WTC11 (cell line): ENCODE results near the gene ATP2A3. TPM values are rescaled to one million over a fixed set of nuclear protein-coding genes. Genes with fewer than 3 reads are reported as not detected.

Experiments used
- ATAC-seq: fragments of 200-7000 bp; cut with Tn5 transposase; 2 replicates; pipeline ENCODE4 v1.10.0; 2021; ENCODE audit warnings: mild to moderate bottlenecking, moderate library complexity
- CTCF ChIA-PET: fragments of 300-600 bp; sonication (Branson Sonifier 250); formaldehyde crosslinking; loops from one replicate; lab custom pipeline; 2021; ENCODE audit warnings: antibody characterized with exemption; lab: Charles Lee
- POLR2A ChIA-PET: fragments of 350-600 bp; sonication (Branson Sonifier 250); formaldehyde crosslinking; loops from one replicate; lab custom pipeline; 2021; ENCODE audit warnings: antibody characterized with exemption; lab: Charles Lee
- DNase-seq: peaks from one replicate; pipeline ENCODE4 v3.0.0; 2021; ENCODE audit warnings: low spot score
- H3K27ac Mint-ChIP-seq: 2 replicates; pipeline ENCODE4 v1.8.0; 2021; ENCODE audit warnings: mixed read lengths
- H3K27me3 Mint-ChIP-seq: 2 replicates; pipeline ENCODE4 v1.8.0; 2021; ENCODE audit warnings: low read depth, mild to moderate bottlenecking, moderate library complexity, mixed read lengths
- H3K36me3 Mint-ChIP-seq: 2 replicates; pipeline ENCODE4 v1.8.0; 2021; ENCODE audit warnings: mixed read lengths
- H3K4me1 Mint-ChIP-seq: 2 replicates; pipeline ENCODE4 v1.8.0; 2022; ENCODE audit warnings: mixed read lengths
- H3K4me3 Mint-ChIP-seq: 2 replicates; pipeline ENCODE4 v1.8.0; 2021; ENCODE audit warnings: mild to moderate bottlenecking, moderate library complexity, mixed read lengths
- H3K9me3 Mint-ChIP-seq: 2 replicates; pipeline ENCODE4 v1.8.0; 2021; ENCODE audit warnings: mixed read lengths
- CDX4 ChIP-seq: fragments of 250-450 bp; sonication (Bioruptor Pico); IDR thresholded peaks from 2 replicates; pipeline ENCODE4 v1.9.0; 2021; ENCODE audit warnings: moderate library complexity, mild to moderate bottlenecking, inconsistent platforms, borderline replicate concordance
- ELF4 ChIP-seq: sonication (generic); formaldehyde crosslinking; IDR thresholded peaks from 2 replicates; pipeline ENCODE4 v1.8.1; 2022; ENCODE audit warnings: low read depth, mild to moderate bottlenecking, moderate library complexity, missing genetic modification reagents
- EMX1 ChIP-seq: fragments of 250-450 bp; sonication (Bioruptor Pico); IDR thresholded peaks from 2 replicates; pipeline ENCODE4 v1.8.0; 2021; ENCODE audit warnings: mild to moderate bottlenecking
- GABPB1 ChIP-seq: sonication (generic); formaldehyde crosslinking; IDR thresholded peaks from 2 replicates; pipeline ENCODE4 v1.8.1; 2023; ENCODE audit warnings: mild to moderate bottlenecking, missing genetic modification reagents
- GRHL2 ChIP-seq: fragments of 250-450 bp; sonication (Bioruptor Pico); IDR thresholded peaks from 2 replicates; pipeline ENCODE4 v1.8.0; 2022; ENCODE audit warnings: mild to moderate bottlenecking, moderate library complexity; ENCODE audit not compliant: insufficient replicate concordance, severe bottlenecking
- HMGA2 ChIP-seq: fragments of 250-450 bp; sonication (Bioruptor Pico); IDR thresholded peaks from 2 replicates; pipeline ENCODE4 v1.4.0; 2021; ENCODE audit warnings: mild to moderate bottlenecking, moderate library complexity
- KAT7 ChIP-seq: sonication (generic); formaldehyde crosslinking; IDR thresholded peaks from 2 replicates; pipeline ENCODE4 v1.8.1; 2023; ENCODE audit warnings: missing genetic modification reagents, mild to moderate bottlenecking, borderline replicate concordance
- MYBL2 ChIP-seq: sonication (generic); formaldehyde crosslinking; IDR thresholded peaks from 2 replicates; pipeline ENCODE4 v1.8.1; 2023; ENCODE audit warnings: mild to moderate bottlenecking, moderate library complexity, missing genetic modification reagents
- SP1 ChIP-seq: sonication (generic); formaldehyde crosslinking; conservative IDR thresholded peaks from 2 replicates; pipeline ENCODE4 v1.8.1; 2022; ENCODE audit warnings: missing genetic modification reagents
- STAT6 ChIP-seq: sonication (generic); formaldehyde crosslinking; conservative IDR thresholded peaks from 2 replicates; pipeline ENCODE4 v1.8.1; 2023; ENCODE audit warnings: mild to moderate bottlenecking, low read depth, missing genetic modification reagents, moderate library complexity
- ZBTB43 ChIP-seq: sonication (generic); formaldehyde crosslinking; IDR thresholded peaks from 2 replicates; pipeline ENCODE4 v1.8.1; 2023; ENCODE audit warnings: mild to moderate bottlenecking, missing genetic modification reagents
- ZNF121 ChIP-seq: sonication (generic); formaldehyde crosslinking; IDR thresholded peaks from 2 replicates; pipeline ENCODE4 v1.8.0; 2023; ENCODE audit warnings: missing genetic modification reagents
- ZNF138 ChIP-seq: sonication (generic); formaldehyde crosslinking; conservative IDR thresholded peaks from 2 replicates; pipeline ENCODE4 v1.8.1; 2022; ENCODE audit warnings: mild to moderate bottlenecking, moderate library complexity, missing genetic modification reagents
- ZNF219 ChIP-seq: sonication (generic); formaldehyde crosslinking; IDR thresholded peaks from 2 replicates; pipeline ENCODE4 v1.8.0; 2023; ENCODE audit warnings: missing genetic modification reagents, mild to moderate bottlenecking, borderline replicate concordance
- ZNF423 ChIP-seq: fragments of 250-450 bp; sonication (Bioruptor Pico); IDR thresholded peaks from 2 replicates; pipeline ENCODE4 v2.1.2; 2022; ENCODE audit warnings: mild to moderate bottlenecking, moderate library complexity
- total RNA-seq: library from RNA; stranded (reverse); gene quantifications from 3 replicates; pipeline ENCODE4 v1.2.3, GENCODE V29; 2021
- TF ChIP-seq, protein P1 (sequence below): sonication (generic); formaldehyde crosslinking; IDR thresholded peaks from 2 replicates; pipeline ENCODE4 v1.8.0; 2022; ENCODE audit warnings: missing genetic modification reagents
- TF ChIP-seq, protein P2 (sequence below): sonication (generic); formaldehyde crosslinking; IDR thresholded peaks from 2 replicates; pipeline ENCODE4 v1.8.0; 2022; ENCODE audit warnings: mild to moderate bottlenecking, missing genetic modification reagents

The ATP2A3 gene
- total RNA-seq, 1 experiment from 2014 or later = 37.8 TPM

DNA sequence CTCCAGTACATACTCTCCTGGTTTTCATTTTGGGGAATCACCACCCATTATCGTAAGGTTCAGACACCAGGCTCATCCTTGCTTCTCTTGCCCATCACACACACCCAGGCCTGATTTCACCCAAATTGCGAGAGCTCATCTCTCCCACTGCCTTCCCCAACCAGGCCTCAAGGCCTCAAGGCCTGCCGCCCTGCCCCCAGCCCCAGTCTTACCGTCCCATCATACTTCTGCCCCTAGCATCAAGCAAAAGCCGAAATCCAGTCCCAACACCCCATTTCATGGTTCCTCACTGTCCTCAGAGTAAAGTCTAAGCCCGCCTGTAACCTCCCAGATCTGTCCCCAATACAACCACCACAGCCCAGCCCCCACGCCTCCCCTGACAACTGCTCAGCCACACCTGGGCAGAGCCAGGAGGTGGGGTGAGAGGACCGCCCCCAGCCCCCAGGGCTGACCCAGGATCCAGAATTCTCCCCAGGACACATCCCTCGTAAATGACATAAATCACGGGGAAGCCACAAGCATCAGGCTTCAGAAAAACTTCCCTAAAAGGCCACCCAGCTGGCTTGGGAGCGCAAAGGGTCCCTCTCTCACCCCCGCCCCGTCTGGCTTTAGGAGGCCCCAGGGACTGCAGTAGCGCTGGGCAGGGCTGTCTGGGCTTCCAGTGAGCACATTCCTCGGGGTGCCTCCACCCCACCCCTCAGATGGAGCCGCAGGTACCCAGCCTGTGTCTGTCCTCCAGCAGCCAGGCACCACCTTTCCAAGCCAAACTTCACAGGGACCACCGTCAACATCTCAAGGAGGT is 38.4 kb downstream of the ATP2A3 start:
- Mint-ChIP-seq H3K9me3 (no peaks in the 10 kb centered on the region), H3K4me1 (peaks cover 5% of the 10 kb centered on the region; the same call in 1 of the 2 replicates), H3K27me3 (no peaks in the 10 kb centered on the region), H3K36me3 (no peaks in the 10 kb centered on the region), H3K4me3 (no peak overlapping the region), H3K27ac (0 out of 2 replicates have a peak overlapping the region, but pooled peaks have one; percentile 2)
- DNase-seq (no peak), ATAC-seq (peak; percentile 17; the same call in 1 of the 2 replicates)
- POLR2A ChIA-PET = no interaction called here
- CTCF ChIA-PET = interaction anchor here (0.6 to 1.5 kb wide), 3 partner anchors 9 to 83 kb away, joined by 3 to 5 read pairs (median 3); no protein-coding TSS in a partner anchor
- TF ChIP-seq EMX1 (CRISPR knock-in tag) (no peak), KAT7 (CRISPR knock-in tag) (no peak), MYBL2 (no peak), ZBTB43 (CRISPR knock-in tag) (no peak), CDX4 (CRISPR knock-in tag) (no peak), ZNF138 (CRISPR knock-in tag) (no peak), ZNF423 (no peak), ZNF219 (CRISPR knock-in tag) (no peak), GRHL2 (CRISPR knock-in tag) (no peak), GABPB1 (CRISPR knock-in tag) (no peak), SP1 (CRISPR knock-in tag) (no peak), ELF4 (no peak), ZNF121 (CRISPR knock-in tag) (no peak), HMGA2 (CRISPR knock-in tag) (no peak), STAT6 (CRISPR knock-in tag) (no peak)
- TF ChIP-seq, protein P1, sequence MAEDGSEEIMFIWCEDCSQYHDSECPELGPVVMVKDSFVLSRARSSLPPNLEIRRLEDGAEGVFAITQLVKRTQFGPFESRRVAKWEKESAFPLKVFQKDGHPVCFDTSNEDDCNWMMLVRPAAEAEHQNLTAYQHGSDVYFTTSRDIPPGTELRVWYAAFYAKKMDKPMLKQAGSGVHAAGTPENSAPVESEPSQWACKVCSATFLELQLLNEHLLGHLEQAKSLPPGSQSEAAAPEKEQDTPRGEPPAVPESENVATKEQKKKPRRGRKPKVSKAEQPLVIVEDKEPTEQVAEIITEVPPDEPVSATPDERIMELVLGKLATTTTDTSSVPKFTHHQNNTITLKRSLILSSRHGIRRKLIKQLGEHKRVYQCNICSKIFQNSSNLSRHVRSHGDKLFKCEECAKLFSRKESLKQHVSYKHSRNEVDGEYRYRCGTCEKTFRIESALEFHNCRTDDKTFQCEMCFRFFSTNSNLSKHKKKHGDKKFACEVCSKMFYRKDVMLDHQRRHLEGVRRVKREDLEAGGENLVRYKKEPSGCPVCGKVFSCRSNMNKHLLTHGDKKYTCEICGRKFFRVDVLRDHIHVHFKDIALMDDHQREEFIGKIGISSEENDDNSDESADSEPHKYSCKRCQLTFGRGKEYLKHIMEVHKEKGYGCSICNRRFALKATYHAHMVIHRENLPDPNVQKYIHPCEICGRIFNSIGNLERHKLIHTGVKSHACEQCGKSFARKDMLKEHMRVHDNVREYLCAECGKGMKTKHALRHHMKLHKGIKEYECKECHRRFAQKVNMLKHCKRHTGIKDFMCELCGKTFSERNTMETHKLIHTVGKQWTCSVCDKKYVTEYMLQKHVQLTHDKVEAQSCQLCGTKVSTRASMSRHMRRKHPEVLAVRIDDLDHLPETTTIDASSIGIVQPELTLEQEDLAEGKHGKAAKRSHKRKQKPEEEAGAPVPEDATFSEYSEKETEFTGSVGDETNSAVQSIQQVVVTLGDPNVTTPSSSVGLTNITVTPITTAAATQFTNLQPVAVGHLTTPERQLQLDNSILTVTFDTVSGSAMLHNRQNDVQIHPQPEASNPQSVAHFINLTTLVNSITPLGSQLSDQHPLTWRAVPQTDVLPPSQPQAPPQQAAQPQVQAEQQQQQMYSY = no peak
- TF ChIP-seq, protein P2, sequence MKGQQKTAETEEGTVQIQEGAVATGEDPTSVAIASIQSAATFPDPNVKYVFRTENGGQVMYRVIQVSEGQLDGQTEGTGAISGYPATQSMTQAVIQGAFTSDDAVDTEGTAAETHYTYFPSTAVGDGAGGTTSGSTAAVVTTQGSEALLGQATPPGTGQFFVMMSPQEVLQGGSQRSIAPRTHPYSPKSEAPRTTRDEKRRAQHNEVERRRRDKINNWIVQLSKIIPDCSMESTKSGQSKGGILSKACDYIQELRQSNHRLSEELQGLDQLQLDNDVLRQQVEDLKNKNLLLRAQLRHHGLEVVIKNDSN = no peak
